Endothelial cell of umbilical vein (primary cell): ENCODE data around the gene TCF23. TPM values are rescaled to one million over a fixed set of nuclear protein-coding genes. Genes with fewer than 3 reads are reported as not detected.
A peak's percentile ranks its signal among the peaks of the same experiment; 100 is the strongest.

Source experiments
- BruUV-seq: library from RNA; stranded (reverse); fragments of 400-500 nt; replicated peaks from 2 replicates; lab custom pipeline; 2021; lab: Mats Ljungman, UMichigan
- CTCF ChIA-PET: fragments of 300-600, 350-600 bp; sonication (Branson Sonifier 250); formaldehyde crosslinking; loops from one replicate; lab custom pipeline; 2021; ENCODE audit warnings: antibody characterized with exemption, inconsistent platforms; lab: Charles Lee
- POLR2A ChIA-PET: fragments of 300-600, 350-600 bp; sonication (Branson Sonifier 250); formaldehyde crosslinking; loops from one replicate; lab custom pipeline; 2021; ENCODE audit warnings: antibody characterized with exemption, inconsistent platforms; lab: Charles Lee
- DNase-seq: peaks from one replicate; pipeline ENCODE4 v3.0.0-alpha.2; 2011; ENCODE audit warnings: low read depth, low spot score
- FAIRE-seq: peaks from 2 replicates; lab custom pipeline; 2011; peaks lifted over from hg19 to GRCh38; lab: Jason Lieb, UNC
- H2AFZ ChIP-seq: 2 replicates; pipeline ENCODE4 v1.6.0; 2012; ENCODE audit warnings: low read depth, low read length, control low read depth, inconsistent platforms
- H3K27ac ChIP-seq: 2 replicates; pipeline ENCODE4 v1.5.1; 2011; ENCODE audit warnings: low read depth, mild to moderate bottlenecking, control low read depth, low read length, moderate library complexity; ENCODE audit not compliant: insufficient read depth
- H3K27me3 ChIP-seq, 2 experiments: 2 replicates each; pipeline versions ENCODE4 v1.6.0 to v1.6.1; 2011; ENCODE audit warnings: low read length in 2 of 2, mixed read lengths in 1 of 2; ENCODE audit not compliant: control insufficient read depth in 2 of 2, insufficient read depth in 2 of 2
- H3K36me3 ChIP-seq, 2 experiments: 2 replicates in 1 of 2; 3 replicates in 1 of 2; pipeline ENCODE4 v1.5.1; 2011; ENCODE audit warnings: low read length in 2 of 2, mild to moderate bottlenecking in 1 of 2, moderate library complexity in 1 of 2; ENCODE audit not compliant: control insufficient read depth in 2 of 2, insufficient read depth in 2 of 2; ENCODE audit errors: extremely low read depth in 1 of 2
- H3K4me1 ChIP-seq: 3 replicates; pipeline ENCODE4 v1.5.1; 2011; ENCODE audit warnings: mild to moderate bottlenecking, low read length; ENCODE audit not compliant: control insufficient read depth, insufficient read depth; ENCODE audit errors: extremely low read depth
- H3K4me2 ChIP-seq: 2 replicates; pipeline ENCODE4 v1.6.1; 2011; ENCODE audit warnings: low read length, control low read depth, mixed read lengths; ENCODE audit not compliant: insufficient read depth
- H3K4me3 ChIP-seq, 3 experiments: fragments of 200-600 bp in 1 of 3; sonication (generic), shearing (Covaris generic) in 1 of 3; replicated peaks in 1 of 3; 2 replicates each; pipeline ENCODE4 v1.5.1; 2011 to 2016; ENCODE audit warnings: control low read depth in 3 of 3, low read length in 3 of 3, mild to moderate bottlenecking in 2 of 3, inconsistent platforms in 1 of 3, low read depth in 1 of 3, moderate library complexity in 1 of 3; ENCODE audit not compliant: insufficient read depth in 1 of 3
- H3K79me2 ChIP-seq: 2 replicates; pipeline ENCODE4 v1.6.0; 2012; ENCODE audit warnings: low read length, inconsistent platforms; ENCODE audit not compliant: control insufficient read depth, insufficient read depth
- H3K9ac ChIP-seq: replicated peaks from 2 replicates; pipeline ENCODE3; 2011; ENCODE audit warnings: low read length, control low read depth; ENCODE audit not compliant: insufficient read depth; ENCODE audit errors: extremely low read depth
- H3K9me1 ChIP-seq: replicated peaks from 3 replicates; pipeline ENCODE4 v1.6.0; 2011; ENCODE audit warnings: mild to moderate bottlenecking, low read length; ENCODE audit not compliant: control insufficient read depth, insufficient read depth; ENCODE audit errors: extremely low read depth
- H3K9me3 ChIP-seq: replicated peaks from 2 replicates; pipeline ENCODE4 v1.5.1; 2012; ENCODE audit warnings: low read length, inconsistent platforms; ENCODE audit not compliant: control insufficient read depth, insufficient read depth
- H4K20me1 ChIP-seq: replicated peaks from 2 replicates; pipeline ENCODE3; 2011; ENCODE audit warnings: mild to moderate bottlenecking, low read length; ENCODE audit not compliant: control insufficient read depth, insufficient read depth; ENCODE audit errors: extremely low read depth
- CTCF ChIP-seq, 2 donors: IDR thresholded peaks; 1 replicate in 1 of 2; 2 replicates in 1 of 2; pipeline ENCODE4 v1.5.1; 2011; ENCODE audit warnings: low read length in 2 of 2, mild to moderate bottlenecking in 2 of 2, moderate library complexity in 2 of 2, control low read depth in 1 of 2, inconsistent platforms in 1 of 2, low read depth in 1 of 2; ENCODE audit not compliant: insufficient read depth in 1 of 2; ENCODE audit errors: extremely low read depth in 1 of 2
- EZH2 ChIP-seq: IDR thresholded peaks from 2 replicates; pipeline ENCODE4 v1.6.1; 2012; ENCODE audit warnings: borderline replicate concordance, low read depth, mild to moderate bottlenecking, moderate library complexity, low read length, inconsistent platforms; ENCODE audit not compliant: severe bottlenecking
- FOS ChIP-seq: IDR thresholded peaks from 2 replicates; pipeline ENCODE4 v1.6.1; 2011; ENCODE audit warnings: mild to moderate bottlenecking, low read length, moderate library complexity, borderline replicate concordance; ENCODE audit not compliant: insufficient read depth
- GATA2 ChIP-seq: IDR thresholded peaks from 2 replicates; pipeline ENCODE4 v1.7.0; 2011; ENCODE audit warnings: low read depth, mild to moderate bottlenecking, moderate library complexity, mixed read lengths, low read length; ENCODE audit not compliant: insufficient read length, insufficient read depth
- JUN ChIP-seq: IDR thresholded peaks from 2 replicates; pipeline ENCODE4 v1.6.1; 2011; ENCODE audit warnings: borderline replicate concordance, low read depth; ENCODE audit not compliant: insufficient read length, insufficient read depth
- MAX ChIP-seq: IDR thresholded peaks from 2 replicates; pipeline ENCODE4 v1.6.1; 2011; ENCODE audit not compliant: insufficient read depth, insufficient read length
- MYC ChIP-seq: IDR thresholded peaks from one replicate; pipeline ENCODE4 v1.6.1; 2011; ENCODE audit warnings: mild to moderate bottlenecking, low read depth, low read length
- POLR2A ChIP-seq: IDR thresholded peaks from 2 replicates; pipeline ENCODE4 v1.6.1; 2012; ENCODE audit warnings: low read depth, mild to moderate bottlenecking, control low read depth, low read length
- POLR2AphosphoS5 ChIP-seq: IDR thresholded peaks from 2 replicates; pipeline ENCODE4 v1.6.1; 2012; ENCODE audit warnings: low read depth, mild to moderate bottlenecking, control low read depth, low read length, moderate library complexity; ENCODE audit not compliant: insufficient read depth
- dilution Hi-C: fragments of 300-500 bp; cut with MboI; formaldehyde crosslinking; loops from one replicate; pipeline ENCODE4 v1.15.0; 2019; ENCODE audit warnings: low sequenced_read_pairs; ENCODE audit not compliant: extremely low pct_ligation_motif_present
- intact Hi-C: fragments of 100-400 bp; cut with micrococcal nuclease; formaldehyde crosslinking; loops from one replicate; pipeline ENCODE4 v1.10.0; 2022
- polyA plus RNA-seq, 4 experiments: library from polyadenylated mRNA; depleted of rRNA in 3 of 4; stranded (reverse) in 3 of 4; unstranded in 1 of 4; fragments of >200 nt; gene quantifications; 2 replicates each; pipeline versions ENCODE4 v1.2.1 to v1.2.3, GENCODE V29; 2011 to 2012; ENCODE audit warnings: missing spikeins in 1 of 4
- total RNA-seq: library from RNA; stranded (reverse); gene quantifications from 2 replicates; pipeline ENCODE4 v1.2.3, GENCODE V29; 2021

The TCF23 gene
- total and polyA plus RNA-seq, 2 donors (not counting 3 experiments of a cell fraction or from before 2014, with no cell fraction given): not detected

- no peak within 1 kb of the TSS for H3K9ac ChIP-seq
- H2AFZ ChIP-seq: peak within 1 kb of the TSS; percentile 88
- TF ChIP-seq GATA2 (no peak), POLR2A (peak; percentile 31)
- H3K36me3 ChIP-seq: no peaks in the 10 kb centered on the region
- no peaks in the 10 kb centered on the region for H3K9me1 ChIP-seq
- BruUV-seq: no TSS peak
- FAIRE-seq (peak; percentile 62), DNase-seq (peak; percentile 48)
- peak within 1 kb of the TSS in 2 of 3 experiments; percentile 16 to 58 for H3K4me3 ChIP-seq
- H3K27me3 ChIP-seq: peaks cover 8 to 20% of the 10 kb centered on the region in 2 experiments
- intact Hi-C loops (loop anchor here (1.0 kb wide), 1 partner anchor 11 kb away; the partner anchor contains the start of gene PREB), dilution Hi-C loops (no loop called here)
- no peaks in the 10 kb centered on the region for H3K79me2 ChIP-seq
- ChIA-PET POLR2A (interaction anchor here (1.5 kb wide), 1 partner anchor 11 kb away, joined by 7 read pairs; the partner anchor contains the start of gene PREB), CTCF (interaction anchor here (0.6 to 1.8 kb wide), 4 partner anchors 11 to 68 kb away, joined by 3 to 9 read pairs (median 4); partner anchors contain the start of genes KHK and PREB)
- no peak within 1 kb of the TSS for H3K27ac ChIP-seq
- peak within 1 kb of the TSS; percentile 56 for H3K4me2 ChIP-seq
- no peaks in the 10 kb centered on the region for H3K4me1 ChIP-seq
- H3K9me3 ChIP-seq: no peaks in the 10 kb centered on the region
- no peaks in the 10 kb centered on the region for H4K20me1 ChIP-seq
Observed at GRCh38 chr2:27123302-27124150, 25.3 kb upstream of the TCF23 start, which contains the start of gene ABHD1. Gene ABHD1 (plus strand): TSS chr2:27123815. CDS start chr2:27123949, 134 bp downstream.

GRCh38 chr2:27125104-27125503, 23.7 kb upstream of the TCF23 start:
- BruUV-seq: no TSS peak
- POLR2A ChIA-PET: no interaction called here
- CTCF ChIA-PET: interaction anchor here (1.1 kb wide), 1 partner anchor 9 kb away, joined by 4 read pairs; no protein-coding TSS in a partner anchor
- intact Hi-C loops (no loop called here), dilution Hi-C loops (no loop called here)
- Histone ChIP-seq H3K9me1 (no peaks in the 10 kb centered on the region), H3K79me2 (no peaks in the 10 kb centered on the region), H4K20me1 (no peaks in the 10 kb centered on the region), H3K36me3 (no peaks in the 10 kb centered on the region), H3K27me3 (peaks cover 8 to 13% of the 10 kb centered on the region in 2 experiments), H3K4me2 (no peak overlapping the region), H2AFZ (no peak overlapping the region), H3K9ac (no peak overlapping the region), H3K4me1 (no peaks in the 10 kb centered on the region), H3K9me3 (no peaks in the 10 kb centered on the region), H3K27ac (no peak overlapping the region), H3K4me3 (no peak overlapping the region)
- DNase-seq (no peak), FAIRE-seq (no peak)
- TF ChIP-seq GATA2 (no peak), CTCF (IDR thresholded peaks at IDR 0.05; ENCODE audit: extremely low read depth in 1 of 2, insufficient read depth in 1 of 2, low read depth in 1 of 2, low read length in 2 of 2) (no peak), FOS (no peak), JUN (no peak), POLR2AphosphoS5 (no peak), POLR2A (no peak), EZH2 (no peak), MAX (no peak), MYC (no peak)
